ENCODE measurements around the gene OR10A2.
"Not testable (repeated sequence)": the region's sequence is repeated elsewhere in the genome, so short reads cannot be mapped to it uniquely, and the experiment has no call there.

Gene OR10A2

GRCh38 chr11:6882751-6883150 is 19.9 kb downstream of the OR10A2 start:
- no peak for TF ChIP-seq EZH2 (IDR thresholded peaks at IDR 0.05; ENCODE audit: borderline replicate concordance, low read depth, low read length, severe bottlenecking)
- no peak overlapping the region for H3K4me3 ChIP-seq (ENCODE audit: low read depth in 1 of 2, low read length in 2 of 2)
- no peak overlapping the region for H3K9ac ChIP-seq (ENCODE audit: low read depth, low read length)
- no peaks in the 10 kb centered on the region for H3K79me2 ChIP-seq (ENCODE audit: insufficient read depth, low read length)
- no peaks in the 10 kb centered on the region for H3K36me3 ChIP-seq (ENCODE audit: insufficient read depth, low read length)
- DNase-seq (no peak), ATAC-seq (ENCODE audit: insufficient read depth, low read depth) (no peak)
- H3K9me3 ChIP-seq (ENCODE audit: insufficient read depth, low read length, severe bottlenecking) = no peaks in the 10 kb centered on the region
- no peaks in the 10 kb centered on the region for H4K20me1 ChIP-seq (ENCODE audit: insufficient read depth, low read length)
- no peak overlapping the region for H2AFZ ChIP-seq (ENCODE audit: low read depth, low read length)
- H3K4me1 ChIP-seq (ENCODE audit: insufficient read depth, low read length) = no peaks in the 10 kb centered on the region
- H3K4me2 ChIP-seq (ENCODE audit: insufficient read depth, low read length) = no peak overlapping the region
- H3K27me3 ChIP-seq (ENCODE audit: insufficient read depth, low read length, poor library complexity) = no peaks in the 10 kb centered on the region
- no peak overlapping the region for H3K27ac ChIP-seq (ENCODE audit: low read length)

- not testable (repeated sequence) for H3K9me3 ChIP-seq (ENCODE audit: insufficient read depth, low read length, severe bottlenecking); H3K4me1 ChIP-seq (ENCODE audit: insufficient read depth, low read length); DNase-seq; H3K4me2 ChIP-seq (ENCODE audit: insufficient read depth, low read length); H3K36me3 ChIP-seq (ENCODE audit: insufficient read depth, low read length); H3K27me3 ChIP-seq (ENCODE audit: insufficient read depth, low read length, poor library complexity); H2AFZ ChIP-seq (ENCODE audit: low read depth, low read length); H3K79me2 ChIP-seq (ENCODE audit: insufficient read depth, low read length); H3K27ac ChIP-seq (ENCODE audit: low read length); H3K9ac ChIP-seq (ENCODE audit: low read depth, low read length); H4K20me1 ChIP-seq (ENCODE audit: insufficient read depth, low read length); ATAC-seq (ENCODE audit: insufficient read depth, low read depth); H3K4me3 ChIP-seq (ENCODE audit: low read depth in 1 of 2, low read length in 2 of 2)
Measured at GRCh38 chr11:6887711-6888110, 24.9 kb downstream of the OR10A2 start.

DNA sequence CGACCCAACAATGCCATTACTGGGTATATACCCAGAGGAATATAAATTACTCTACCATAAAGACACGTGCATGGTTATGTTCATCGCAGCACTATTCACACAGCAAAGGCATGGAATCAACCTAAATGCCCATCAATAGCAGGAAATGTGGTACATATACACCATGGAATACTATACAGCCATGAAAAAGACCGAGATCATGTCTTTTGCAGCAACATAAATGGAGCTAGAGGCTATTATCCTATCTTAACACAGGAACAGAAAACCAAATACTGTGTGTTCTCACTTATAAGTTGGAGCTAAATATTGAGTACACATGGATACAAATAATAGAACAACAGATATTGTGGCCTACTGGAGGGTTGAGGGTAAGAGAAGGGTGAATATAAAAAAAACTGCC is 26.0 kb downstream of the OR10A2 start:
- H3K27me3 ChIP-seq (ENCODE audit: insufficient read depth, low read length, poor library complexity) = no peaks in the 10 kb centered on the region
- H3K27ac ChIP-seq (ENCODE audit: low read length) = no peak overlapping the region
- ATAC-seq (ENCODE audit: insufficient read depth, low read depth) (no peak), DNase-seq (no peak)
- H3K36me3 ChIP-seq (ENCODE audit: insufficient read depth, low read length) = no peaks in the 10 kb centered on the region
- no peaks in the 10 kb centered on the region for H3K79me2 ChIP-seq (ENCODE audit: insufficient read depth, low read length)
- H3K4me1 ChIP-seq (ENCODE audit: insufficient read depth, low read length) = no peaks in the 10 kb centered on the region
- H3K9me3 ChIP-seq (ENCODE audit: insufficient read depth, low read length, severe bottlenecking) = no peaks in the 10 kb centered on the region
- TF ChIP-seq CTCF (IDR thresholded peaks at IDR 0.05; ENCODE audit: borderline replicate concordance, extremely low read depth, low read length, poor library complexity, severe bottlenecking) (no peak), EZH2 (IDR thresholded peaks at IDR 0.05; ENCODE audit: borderline replicate concordance, low read depth, low read length, severe bottlenecking) (no peak)
- H4K20me1 ChIP-seq (ENCODE audit: insufficient read depth, low read length) = no peaks in the 10 kb centered on the region
- no peak overlapping the region for H3K4me2 ChIP-seq (ENCODE audit: insufficient read depth, low read length)
- no peak overlapping the region for H3K9ac ChIP-seq (ENCODE audit: low read depth, low read length)
- no peak overlapping the region for H2AFZ ChIP-seq (ENCODE audit: low read depth, low read length)
- H3K4me3 ChIP-seq (ENCODE audit: low read depth in 1 of 2, low read length in 2 of 2) = no peak overlapping the region

DNA sequence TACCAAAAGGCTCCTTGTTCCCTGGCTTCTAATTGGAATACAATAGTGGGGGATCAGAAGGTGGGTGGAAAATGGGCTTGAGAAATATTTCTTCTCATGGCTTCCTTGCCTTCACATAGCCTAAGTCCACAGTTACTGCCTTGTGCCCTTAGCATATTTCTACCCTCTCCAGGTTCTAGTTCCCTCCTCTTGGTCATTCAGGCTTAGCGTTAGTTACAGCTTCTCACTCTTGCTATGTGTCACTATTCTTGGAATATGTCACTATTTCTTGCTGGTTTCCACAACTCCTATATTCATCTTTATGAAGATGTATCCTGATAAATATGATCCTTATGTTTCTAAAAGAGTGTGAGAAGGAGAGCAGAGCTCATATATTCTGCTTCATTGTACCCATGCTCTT is 27.0 kb downstream of the OR10A2 start:
- Histone ChIP-seq H4K20me1 (ENCODE audit: insufficient read depth, low read length) (no peaks in the 10 kb centered on the region), H3K36me3 (ENCODE audit: insufficient read depth, low read length) (no peaks in the 10 kb centered on the region), H2AFZ (ENCODE audit: low read depth, low read length) (no peak overlapping the region), H3K9me3 (ENCODE audit: insufficient read depth, low read length, severe bottlenecking) (no peaks in the 10 kb centered on the region), H3K9ac (ENCODE audit: low read depth, low read length) (no peak overlapping the region), H3K27me3 (ENCODE audit: insufficient read depth, low read length, poor library complexity) (no peaks in the 10 kb centered on the region), H3K4me1 (ENCODE audit: insufficient read depth, low read length) (no peaks in the 10 kb centered on the region), H3K4me2 (ENCODE audit: insufficient read depth, low read length) (no peak overlapping the region), H3K27ac (ENCODE audit: low read length) (no peak overlapping the region), H3K4me3 (ENCODE audit: low read depth in 1 of 2, low read length in 2 of 2) (no peak overlapping the region), H3K79me2 (ENCODE audit: insufficient read depth, low read length) (no peaks in the 10 kb centered on the region)
- TF ChIP-seq EZH2 (IDR thresholded peaks at IDR 0.05; ENCODE audit: borderline replicate concordance, low read depth, low read length, severe bottlenecking) = no peak
- no peak for TF ChIP-seq CTCF (IDR thresholded peaks at IDR 0.05; ENCODE audit: borderline replicate concordance, extremely low read depth, low read length, poor library complexity, severe bottlenecking)
- ATAC-seq (ENCODE audit: insufficient read depth, low read depth) (no peak), DNase-seq (no peak)
